ENCODE data around the gene SPTAN1.
A peak's percentile ranks its signal among the peaks of the same experiment; 100 is the strongest.

The SPTAN1 gene

DNA sequence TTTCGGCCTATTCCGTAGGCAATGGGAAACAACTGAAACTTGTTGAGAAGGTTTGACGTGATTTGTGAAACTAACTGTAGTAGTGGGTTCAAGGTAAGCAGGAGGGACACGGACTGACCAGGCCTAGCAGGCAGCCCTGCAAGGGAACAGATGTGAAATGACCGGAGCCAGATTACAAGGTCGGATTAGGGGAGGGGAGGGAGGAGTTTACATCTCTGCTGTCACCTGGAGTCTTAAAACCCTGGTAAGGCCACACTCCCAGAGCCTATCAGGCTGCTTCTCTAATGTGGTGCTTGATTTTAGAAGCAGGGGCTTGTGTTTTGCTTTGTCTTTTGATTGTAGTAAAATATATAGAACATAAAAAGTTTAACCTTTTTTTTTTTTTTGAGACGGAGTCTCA is 3.5 kb upstream of the SPTAN1 start:
- Mint-ChIP-seq H3K9me3 (no peaks in the 10 kb centered on the region), H3K27me3 (no peaks in the 10 kb centered on the region), H3K4me3 (no peak overlapping the region), H3K27ac (no peak overlapping the region), H3K4me1 (peaks cover 27% of the 10 kb centered on the region)
- no peak for DNase-seq
- no peak for ATAC-seq

- peak overlapping the region; percentile 34 to 44 for H3K27ac Mint-ChIP-seq
- H3K4me3 Mint-ChIP-seq = peak overlapping the region; percentile 62 to 65
- H3K9me3 Mint-ChIP-seq = no peaks in the 10 kb centered on the region
- DNase-seq (peak; percentile 30 to 41), ATAC-seq (peak; percentile 39)
- peaks cover 27% of the 10 kb centered on the region for H3K4me1 Mint-ChIP-seq
- H3K27me3 Mint-ChIP-seq = no peaks in the 10 kb centered on the region
Observed at GRCh38 chr9:128550226-128550625, 2.2 kb upstream of the SPTAN1 start.

- peak overlapping the region; percentile 97 to 99 for H3K27ac Mint-ChIP-seq
- DNase-seq = no peak
Observed at GRCh38 chr9:128550770-128551656, 1.4 kb upstream of the SPTAN1 start.

GRCh38 chr9:128551657-128552152 is 682 bp upstream of the SPTAN1 start:
- Mint-ChIP-seq H3K4me1 (peaks cover 27% of the 10 kb centered on the region), H3K9me3 (no peaks in the 10 kb centered on the region), H3K27me3 (no peaks in the 10 kb centered on the region), H3K27ac (peak overlapping the region; percentile 97 to 99), H3K4me3 (no peak overlapping the region)
- DNase-seq (no peak), ATAC-seq (no peak)

More at GRCh38 chr9:128550770-128551656, 1.4 kb upstream of the SPTAN1 start:
- ATAC-seq = no peak
- Mint-ChIP-seq H3K9me3 (no peaks in the 10 kb centered on the region), H3K4me3 (peak overlapping the region; percentile 62 to 65), H3K27me3 (no peaks in the 10 kb centered on the region), H3K4me1 (peaks cover 27% of the 10 kb centered on the region)

- peak in 1 of 2 donors; percentile 57 for DNase-seq
- peak overlapping the region in 1 of 2 donors; percentile 89 for H3K27ac Mint-ChIP-seq
- no peaks in the 10 kb centered on the region for H3K27me3 Mint-ChIP-seq
- no peaks in the 10 kb centered on the region for H3K9me3 Mint-ChIP-seq
- peak; percentile 44 for ATAC-seq
- H3K4me3 Mint-ChIP-seq = no peak overlapping the region
- H3K4me1 Mint-ChIP-seq = peaks cover 28% of the 10 kb centered on the region
Observed at GRCh38 chr9:128552744-128553440, 505 bp downstream of the SPTAN1 start.

- Mint-ChIP-seq H3K9me3 (no peaks in the 10 kb centered on the region), H3K27me3 (no peaks in the 10 kb centered on the region), H3K27ac (no peak overlapping the region), H3K4me1 (peaks cover 36% of the 10 kb centered on the region), H3K4me3 (no peak overlapping the region)
- ATAC-seq = no peak
- DNase-seq = no peak
Observed at GRCh38 chr9:128553728-128554127, 1.3 kb downstream of the SPTAN1 start.

DNA sequence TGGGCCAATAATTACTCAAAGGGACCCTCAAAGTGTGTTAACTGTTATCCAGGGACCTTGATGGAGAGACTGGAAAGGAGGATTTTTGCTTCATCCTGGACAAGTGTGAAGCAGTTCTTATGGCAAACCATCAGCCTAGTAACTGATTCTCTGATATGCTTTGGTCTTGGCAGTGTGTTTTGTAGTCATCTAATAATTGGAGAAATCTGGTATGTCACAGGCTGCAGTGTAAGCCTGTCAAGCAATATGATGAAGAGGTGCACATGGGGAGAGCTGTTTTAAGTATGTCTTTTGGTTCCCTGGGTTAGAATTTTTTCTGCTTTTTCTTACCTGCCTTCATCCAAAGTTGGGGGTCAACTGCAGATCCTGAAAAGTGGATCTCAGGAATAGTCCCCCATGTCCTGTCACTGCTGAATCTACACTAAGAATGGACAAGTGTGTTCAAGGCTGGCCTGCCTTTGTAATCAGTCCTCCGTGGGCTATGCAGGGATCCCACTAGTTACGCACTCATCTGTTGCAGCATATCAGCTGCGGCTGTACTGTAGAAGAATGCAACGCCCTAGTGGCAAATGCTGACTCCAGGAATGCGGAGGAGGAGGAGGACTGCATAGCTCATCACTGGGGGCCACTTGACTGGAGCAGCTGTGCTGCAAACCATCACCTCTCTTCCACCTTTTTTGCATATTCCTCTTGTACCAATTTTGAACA is 1.9 kb downstream of the SPTAN1 start:
- DNase-seq (peak in 1 of 2 donors; percentile 35), ATAC-seq (no peak)
- Mint-ChIP-seq H3K27me3 (no peaks in the 10 kb centered on the region), H3K27ac (no peak overlapping the region), H3K9me3 (no peaks in the 10 kb centered on the region), H3K4me1 (peaks cover 42% of the 10 kb centered on the region), H3K4me3 (no peak overlapping the region)

DNA sequence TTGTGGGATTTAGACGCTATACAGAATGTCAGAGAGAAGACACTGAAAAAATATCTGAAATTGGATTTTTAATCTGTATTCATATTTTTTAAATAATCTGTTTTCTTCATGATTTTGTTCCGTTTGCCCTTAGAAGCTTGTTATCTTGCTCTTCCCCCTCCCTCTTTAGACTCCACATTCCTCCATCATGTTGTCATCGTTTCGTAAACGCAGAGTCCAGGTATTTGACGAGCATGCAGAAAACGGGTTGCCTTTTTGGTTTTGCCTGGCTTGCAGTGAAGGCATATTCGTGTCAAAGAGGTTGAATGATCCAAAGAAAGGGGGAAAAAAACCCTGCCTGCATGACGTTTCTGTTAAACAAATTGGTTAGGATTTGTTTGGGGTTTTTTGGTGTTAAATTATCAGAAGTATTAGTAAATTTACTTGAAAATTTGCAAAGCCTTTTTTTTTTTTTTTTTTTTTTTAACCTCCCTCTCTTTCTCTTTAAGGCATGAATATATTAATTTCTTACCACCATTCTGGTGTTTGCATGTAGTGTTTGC is 2.9 kb downstream of the SPTAN1 start:
- no peak for DNase-seq
- no peak for ATAC-seq
- Mint-ChIP-seq H3K4me1 (peaks cover 35% of the 10 kb centered on the region), H3K27ac (no peak overlapping the region), H3K27me3 (no peaks in the 10 kb centered on the region), H3K9me3 (no peaks in the 10 kb centered on the region), H3K4me3 (no peak overlapping the region)

- no peaks in the 10 kb centered on the region for H3K27me3 Mint-ChIP-seq
- H3K9me3 Mint-ChIP-seq = no peaks in the 10 kb centered on the region
- H3K4me1 Mint-ChIP-seq = peaks cover 25% of the 10 kb centered on the region
- peak overlapping the region in 1 of 2 donors; percentile 19 for H3K4me3 Mint-ChIP-seq
- H3K27ac Mint-ChIP-seq = no peak overlapping the region
- ATAC-seq (no peak), DNase-seq (no peak)
Observed at GRCh38 chr9:128556276-128556675, 3.9 kb downstream of the SPTAN1 start.

- DNase-seq = no peak
- peaks cover 18% of the 10 kb centered on the region for H3K4me1 Mint-ChIP-seq
- ATAC-seq = no peak
- no peaks in the 10 kb centered on the region for H3K9me3 Mint-ChIP-seq
- H3K27ac Mint-ChIP-seq = no peak overlapping the region
- H3K27me3 Mint-ChIP-seq = no peaks in the 10 kb centered on the region
- peak overlapping the region in 1 of 2 donors; percentile 30 for H3K4me3 Mint-ChIP-seq
Observed at GRCh38 chr9:128556926-128557634, 4.7 kb downstream of the SPTAN1 start.

DNA sequence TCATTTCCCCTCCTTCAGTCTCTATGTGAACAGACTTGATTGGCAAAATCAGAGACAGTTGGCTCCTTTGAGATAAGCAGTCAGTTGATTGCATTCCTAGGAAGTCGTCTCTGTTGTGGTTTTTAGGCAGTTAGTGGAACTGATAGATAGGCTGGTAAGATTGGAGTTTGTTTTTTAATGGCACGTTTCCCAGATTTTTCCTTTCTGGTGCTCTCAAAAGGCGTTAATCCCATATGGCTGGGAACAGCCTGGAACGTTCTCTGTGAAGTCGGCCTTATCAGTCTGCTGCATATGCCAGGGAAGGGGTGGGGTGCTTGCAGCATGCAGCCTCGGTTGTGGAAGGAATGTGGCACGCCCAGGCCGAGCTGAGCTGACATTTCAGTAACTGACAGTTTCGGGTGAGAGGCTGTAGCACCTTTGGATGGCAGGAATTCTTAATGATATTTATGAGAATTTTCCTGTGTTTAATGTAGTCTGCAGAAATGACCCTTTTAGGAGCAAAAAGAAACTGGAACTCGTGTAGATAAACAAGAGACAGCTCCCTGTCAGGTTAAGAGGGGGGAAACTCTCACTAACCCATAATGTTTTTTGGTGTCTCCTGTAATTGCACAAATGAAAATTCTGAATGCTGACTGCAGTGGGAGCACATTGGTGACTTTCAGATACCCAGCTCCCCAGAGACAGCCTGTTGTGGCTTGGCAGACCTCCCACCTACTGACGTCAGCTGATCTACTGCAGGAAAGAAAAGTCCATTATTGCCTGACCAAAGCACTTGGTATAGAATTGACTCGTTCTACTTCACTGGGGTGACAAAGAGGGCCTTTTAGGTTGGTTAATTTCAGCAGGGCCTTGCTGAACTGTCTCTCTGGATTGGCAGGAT is 6.3 kb downstream of the SPTAN1 start:
- Mint-ChIP-seq H3K9me3 (no peaks in the 10 kb centered on the region), H3K27me3 (no peaks in the 10 kb centered on the region), H3K27ac (peak overlapping the region; percentile 54 to 92), H3K4me3 (peak overlapping the region; percentile 82), H3K4me1 (peaks cover 21% of the 10 kb centered on the region)
- peak; percentile 80 to 91 for DNase-seq
- ATAC-seq = peak; percentile 98

GRCh38 chr9:128565578-128565977 is 13.2 kb downstream of the SPTAN1 start:
- H3K4me1 Mint-ChIP-seq = peaks cover 11% of the 10 kb centered on the region
- no peaks in the 10 kb centered on the region for H3K9me3 Mint-ChIP-seq
- H3K4me3 Mint-ChIP-seq = no peak overlapping the region
- peak overlapping the region; percentile 19 to 67 for H3K27ac Mint-ChIP-seq
- no peak for ATAC-seq
- no peak for DNase-seq
- no peaks in the 10 kb centered on the region for H3K27me3 Mint-ChIP-seq

- H3K27ac Mint-ChIP-seq = no peak overlapping the region
- H3K4me3 Mint-ChIP-seq = no peak overlapping the region
- DNase-seq (no peak), ATAC-seq (no peak)
- no peaks in the 10 kb centered on the region for H3K27me3 Mint-ChIP-seq
- H3K9me3 Mint-ChIP-seq = no peaks in the 10 kb centered on the region
- H3K4me1 Mint-ChIP-seq = peaks cover 15% of the 10 kb centered on the region
Observed at GRCh38 chr9:128568470-128569078, 16.2 kb downstream of the SPTAN1 start.

GRCh38 chr9:128575469-128575868 is 23.1 kb downstream of the SPTAN1 start:
- H3K27ac Mint-ChIP-seq = no peak overlapping the region
- H3K27me3 Mint-ChIP-seq = no peaks in the 10 kb centered on the region
- DNase-seq = no peak
- ATAC-seq = no peak
- no peaks in the 10 kb centered on the region for H3K9me3 Mint-ChIP-seq
- peaks cover 9% of the 10 kb centered on the region for H3K4me1 Mint-ChIP-seq
- H3K4me3 Mint-ChIP-seq = no peak overlapping the region
